GM21447 (cell line): ENCODE measurements around the gene TFPI2.

ENCODE experiments used
- ATAC-seq: cut with Tn5 transposase; IDR thresholded peaks from one replicate; pipeline ENCODE4 v1.9.1; 2021; ENCODE audit not compliant: unreplicated experiment

The TFPI2 gene

GRCh38 chr7:93860261-93860660, 30.3 kb downstream of the TFPI2 start:
- ATAC-seq = no peak

- ATAC-seq = no peak
Observed at GRCh38 chr7:93858857-93859256, 31.7 kb downstream of the TFPI2 start.

- no peak for ATAC-seq
Observed at GRCh38 chr7:93856323-93856722, 34.2 kb downstream of the TFPI2 start.

- ATAC-seq = no peak
Observed at GRCh38 chr7:93855797-93856196, 34.8 kb downstream of the TFPI2 start.

GRCh38 chr7:93854480-93854879, 36.1 kb downstream of the TFPI2 start:
- ATAC-seq = no peak

- no peak for ATAC-seq
Observed at GRCh38 chr7:93851536-93851935, 39.0 kb downstream of the TFPI2 start.

DNA sequence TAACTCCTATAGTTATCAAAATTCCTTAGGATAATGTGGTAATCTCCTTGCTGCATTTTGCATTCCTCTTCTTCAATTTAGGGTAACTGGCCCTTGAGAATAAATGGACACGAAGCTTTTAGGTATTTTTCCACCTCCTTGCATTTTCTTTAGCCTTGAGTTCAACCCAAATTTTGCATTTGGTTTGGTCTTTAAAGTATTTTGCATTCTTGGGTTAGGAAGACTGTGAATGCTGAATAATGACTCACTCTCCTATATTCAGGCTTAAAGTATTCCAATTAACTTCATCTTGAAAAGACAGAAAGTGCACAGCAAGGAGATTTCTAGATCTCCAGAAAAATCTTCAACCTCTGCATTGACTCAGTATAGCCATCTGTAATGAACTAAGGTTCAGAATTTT, 47.3 kb downstream of the TFPI2 start:
- ATAC-seq = no peak

GRCh38 chr7:93838966-93839365, 51.6 kb downstream of the TFPI2 start:
- no peak for ATAC-seq

DNA sequence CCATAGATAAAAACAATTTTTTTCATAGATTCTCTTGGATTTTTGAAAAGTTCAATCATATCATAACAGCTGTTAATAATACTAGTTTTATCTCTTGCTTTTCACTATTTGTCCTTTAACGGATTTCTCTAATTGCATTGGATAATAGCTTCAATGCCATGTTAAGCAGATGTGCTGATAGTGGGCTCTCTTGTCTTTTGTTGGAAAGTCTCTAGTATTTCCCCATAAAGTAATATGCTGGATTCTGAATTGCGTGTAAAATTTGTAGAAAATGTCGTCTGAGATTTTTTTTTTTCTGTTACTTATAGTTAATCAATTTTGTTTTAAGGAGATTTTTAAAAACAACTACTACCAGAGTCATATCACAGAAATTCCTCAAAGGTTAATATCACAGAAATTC, 53.3 kb downstream of the TFPI2 start:
- ATAC-seq = no peak

GRCh38 chr7:93836116-93836515, 54.4 kb downstream of the TFPI2 start:
- no peak for ATAC-seq

GRCh38 chr7:93835702-93836101, 54.9 kb downstream of the TFPI2 start:
- ATAC-seq = no peak
